Psoas muscle (tissue), 8 donors: ENCODE results near the gene RETREG2. TPM values are rescaled to one million over a fixed set of nuclear protein-coding genes. Genes with fewer than 3 reads are reported as not detected.

Source experiments
- ATAC-seq, 4 donors: fragments of 200-7000 bp; cut with Tn5 transposase; one replicate each; pipeline ENCODE4 v1.9.1; 2020; ENCODE audit warnings: moderate library complexity in 3 of 4, mild to moderate bottlenecking in 2 of 4
- DNase-seq, 2 donors: peaks; one replicate each; pipeline ENCODE4 v3.0.0-alpha.2; 2020
- H3K27ac ChIP-seq: fragments of 200-600 bp; one replicate; pipeline ENCODE4 v1.8.0; 2022
- H3K27me3 ChIP-seq, 3 donors: fragments of 200-600 bp in 1 of 3; one replicate each; pipeline versions ENCODE4 v1.6.1 to v1.8.0; 2013 to 2022; ENCODE audit warnings: low read length in 2 of 3, mild to moderate bottlenecking in 2 of 3, moderate library complexity in 1 of 3; ENCODE audit not compliant: insufficient read depth in 3 of 3
- H3K36me3 ChIP-seq, 2 donors: fragments of 200-600 bp in 1 of 2; one replicate each; pipeline versions ENCODE4 v1.6.1 to v1.8.0; 2013 to 2022; ENCODE audit warnings: low read depth in 1 of 2, mild to moderate bottlenecking in 1 of 2, moderate library complexity in 1 of 2; ENCODE audit not compliant: insufficient read depth in 1 of 2
- H3K4me1 ChIP-seq: fragments of 200-600 bp; one replicate; pipeline ENCODE4 v1.8.0; 2022
- H3K4me3 ChIP-seq: fragments of 200-600 bp; one replicate; pipeline ENCODE4 v1.8.0; 2022; ENCODE audit warnings: mild to moderate bottlenecking
- H3K9me3 ChIP-seq: fragments of 200-600 bp; one replicate; pipeline ENCODE4 v1.8.0; 2022
- CTCF ChIP-seq: fragments of 200-600 bp; IDR thresholded peaks from one replicate; pipeline ENCODE4 v1.8.0; 2022; ENCODE audit warnings: antibody characterized with exemption
- WGBS, 3 donors: extraction: QIAGEN DNeasy Blood & Tissue Kit; methylation state at CpG; one replicate each; pipeline versions ENCODE4 v1.1.6 to v1.1.7; 2013; 5-methylcytosine and 5-hydroxymethylcytosine counted together
- intact Hi-C, 2 donors: fragments of 100-400 bp; cut with DNase I; formaldehyde crosslinking; loops; one replicate each; pipeline versions ENCODE4 v1.11.0 to v1.14.2; 2022
- polyA plus RNA-seq, 3 donors: library from polyadenylated mRNA; stranded (reverse); fragments of 200-250 nt; gene quantifications; one replicate each; pipeline ENCODE4 v1.2.3, GENCODE V29; 2013
- total RNA-seq, 4 donors: library from RNA; stranded (reverse); fragmentation: NEBNext Ultra II Directional in 2 of 4; extraction: Animal tissue kit (Norgen Biotek cat#: 25700) in 2 of 4; gene quantifications; one replicate each; pipeline versions ENCODE4 v1.2.1 to v1.2.4, GENCODE V29; 2021 to 2023
- donor health status: healthy with polysubstance abuse.
- donor health status: DM: no; HTN: no; CAD: no; lungs with moderate emphysema.
- donor health status: Bipolar disorder and iron deficiency.
- donor health status: healthy.
- donor health status: DM: yes; HTN: yes; CAD: no.
- donor health status: DM: no; HTN: no; CAD: no.
- donor health status: DM: no; HTN: no; CAD: no.
- donor health status: DM: yes; HTN: yes; CAD: no.

Gene RETREG2
- total and polyA plus RNA-seq, 7 donors = 28.1 to 71.4 (median 38.1) TPM

- Histone ChIP-seq H3K27ac (peak overlapping the region; percentile 91), H3K9me3 (no peaks in the 10 kb centered on the region), H3K36me3 (peaks cover 3 to 48% of the 10 kb centered on the region in 2 donors), H3K4me3 (peak overlapping the region; percentile 75), H3K4me1 (peaks cover 15% of the 10 kb centered on the region), H3K27me3 (no peaks in the 10 kb centered on the region)
- no peak for DNase-seq
- TF ChIP-seq CTCF = no peak
- ATAC-seq = peak in 2 of 4 donors; percentile 1 to 19
- 16 to 18% (median 17%) methylated on average over 21 to 22 of the region's 22 CpGs for WGBS, 3 donors
- intact Hi-C loops = no loop called here
Observed at GRCh38 chr2:219207134-219207883, 29.2 kb downstream of the RETREG2 start.

- peak overlapping the region; percentile 91 for H3K27ac ChIP-seq
- 72 to 79% (median 72%) methylated on average over 17 of the region's 17 CpGs for WGBS, 3 donors
- ATAC-seq = no peak
- no peaks in the 10 kb centered on the region for H3K27me3 ChIP-seq
- peaks cover 3 to 56% of the 10 kb centered on the region in 2 donors for H3K36me3 ChIP-seq
- no peak for DNase-seq
- intact Hi-C loops = no loop called here
- no peaks in the 10 kb centered on the region for H3K9me3 ChIP-seq
- H3K4me3 ChIP-seq = peak overlapping the region; percentile 75
- H3K4me1 ChIP-seq = peaks cover 15% of the 10 kb centered on the region
- no peak for TF ChIP-seq CTCF
Observed at GRCh38 chr2:219207884-219208740, 30.0 kb downstream of the RETREG2 start.

- Histone ChIP-seq H3K4me1 (peaks cover 15% of the 10 kb centered on the region), H3K36me3 (peaks cover 3 to 70% of the 10 kb centered on the region in 2 donors), H3K27me3 (no peaks in the 10 kb centered on the region), H3K9me3 (no peaks in the 10 kb centered on the region), H3K4me3 (no peak overlapping the region), H3K27ac (no peak overlapping the region)
- 76 to 83% (median 78%) methylated on average over 18 of the region's 18 CpGs for WGBS, 3 donors
- ATAC-seq (no peak), DNase-seq (no peak)
- TF ChIP-seq CTCF = no peak
- intact Hi-C loops = no loop called here
Observed at GRCh38 chr2:219209236-219210195, 31.4 kb downstream of the RETREG2 start.

GRCh38 chr2:219210196-219210885 is 32.3 kb downstream of the RETREG2 start:
- no peak overlapping the region for H3K27ac ChIP-seq
- H3K4me1 ChIP-seq = peaks cover 15% of the 10 kb centered on the region
- intact Hi-C loops = no loop called here
- DNase-seq (no peak), ATAC-seq (no peak)
- TF ChIP-seq CTCF = no peak
- 89 to 91% (median 91%) methylated on average over 24 of the region's 24 CpGs for WGBS, 3 donors
- peaks cover 3 to 78% of the 10 kb centered on the region in 2 donors for H3K36me3 ChIP-seq
- no peaks in the 10 kb centered on the region for H3K27me3 ChIP-seq
- no peaks in the 10 kb centered on the region for H3K9me3 ChIP-seq
- no peak overlapping the region for H3K4me3 ChIP-seq
